GM12865 (cell line): ENCODE results near the gene PLXNA2.

Experiments used
- DNase-seq: peaks from one replicate; pipeline ENCODE4 v3.0.0; 2010; ENCODE audit warnings: low read depth
- H3K4me3 ChIP-seq: 2 replicates; pipeline ENCODE4 v1.5.1; 2011; ENCODE audit warnings: mild to moderate bottlenecking, low read depth, low read length, control low read depth
- CTCF ChIP-seq: IDR thresholded peaks from 2 replicates; pipeline ENCODE4 v1.5.1; 2011; ENCODE audit warnings: low read length, control low read depth, low read depth, inconsistent platforms; ENCODE audit not compliant: insufficient read depth; ENCODE audit errors: missing control alignments

PLXNA2 gene

GRCh38 chr1:208203127-208203847 lies 40.9 kb downstream of the PLXNA2 start:
- no peak for DNase-seq
- no peak overlapping the region for H3K4me3 ChIP-seq
- no peak for TF ChIP-seq CTCF

GRCh38 chr1:208202333-208202995 lies 41.7 kb downstream of the PLXNA2 start:
- no peak for DNase-seq
- no peak overlapping the region for H3K4me3 ChIP-seq
- no peak for TF ChIP-seq CTCF

GRCh38 chr1:208201229-208201628 lies 43.0 kb downstream of the PLXNA2 start:
- no peak overlapping the region for H3K4me3 ChIP-seq
- no peak for DNase-seq
- TF ChIP-seq CTCF, result no peak

- no peak overlapping the region for H3K4me3 ChIP-seq
- no peak for TF ChIP-seq CTCF
- DNase-seq, result no peak
These were observed 44.1 kb downstream of the PLXNA2 start for GRCh38 chr1:208200116-208200515.

GRCh38 chr1:208198236-208198635 lies 45.9 kb downstream of the PLXNA2 start:
- TF ChIP-seq CTCF, result no peak
- H3K4me3 ChIP-seq, result no peak overlapping the region
- DNase-seq, result no peak

GRCh38 chr1:208194944-208195343 lies 49.2 kb downstream of the PLXNA2 start:
- no peak overlapping the region for H3K4me3 ChIP-seq
- DNase-seq, result no peak
- no peak for TF ChIP-seq CTCF

GRCh38 chr1:208192995-208193394 lies 51.2 kb downstream of the PLXNA2 start:
- DNase-seq, result no peak

More at GRCh38 chr1:208192995-208193394, 51.2 kb downstream of the PLXNA2 start:
- no peak for TF ChIP-seq CTCF
- H3K4me3 ChIP-seq, result no peak overlapping the region
